NCI-H446 treated with DMSO at 0.1 percent for 48 hours (cell line): ENCODE measurements around the gene B3GALNT1.

Experiments used
- DNase-seq: peaks from one replicate; lab custom pipeline; 2025; lab: John Stamatoyannopoulos, UW

Gene B3GALNT1

GRCh38 chr3:161104561-161105551 is at the start of gene B3GALNT1:
Gene B3GALNT1, minus strand, starts transcription at chr3:161105349. Its CDS starts 18,595 bp downstream, at chr3:161086754.
- peak; percentile 44 for DNase-seq

- DNase-seq = no peak
Observed at GRCh38 chr3:161153480-161153879, 48.3 kb upstream of the B3GALNT1 start.

GRCh38 chr3:161150001-161150525 is 44.9 kb upstream of the B3GALNT1 start:
- no peak for DNase-seq

GRCh38 chr3:161149529-161149928 is 44.4 kb upstream of the B3GALNT1 start:
- DNase-seq = no peak

- no peak for DNase-seq
Observed at GRCh38 chr3:161148832-161149475, 43.8 kb upstream of the B3GALNT1 start.

GRCh38 chr3:161142486-161142885 is 37.3 kb upstream of the B3GALNT1 start:
- DNase-seq = no peak

GRCh38 chr3:161139686-161140085 is 34.5 kb upstream of the B3GALNT1 start:
- no peak for DNase-seq

- no peak for DNase-seq
Observed at GRCh38 chr3:161137260-161137659, 32.1 kb upstream of the B3GALNT1 start.

- DNase-seq = no peak
Observed at GRCh38 chr3:161132391-161132790, 27.2 kb upstream of the B3GALNT1 start.

- no peak for DNase-seq
Observed at GRCh38 chr3:161126495-161126894, 21.3 kb upstream of the B3GALNT1 start.

- DNase-seq = no peak
Observed at GRCh38 chr3:161117646-161118045, 12.5 kb upstream of the B3GALNT1 start.

- no peak for DNase-seq
Observed at GRCh38 chr3:161108840-161109239, 3.7 kb upstream of the B3GALNT1 start.

GRCh38 chr3:161107311-161107710 is 2.2 kb upstream of the B3GALNT1 start:
- DNase-seq = no peak

- no peak for DNase-seq
Observed at GRCh38 chr3:161103776-161104385, 1.3 kb downstream of the B3GALNT1 start.

- DNase-seq = no peak
Observed at GRCh38 chr3:161101609-161102008, 3.5 kb downstream of the B3GALNT1 start.

GRCh38 chr3:161100994-161101393 is 4.2 kb downstream of the B3GALNT1 start:
- DNase-seq = no peak

- DNase-seq = no peak
Observed at GRCh38 chr3:161096771-161097367, 8.3 kb downstream of the B3GALNT1 start.

GRCh38 chr3:161093895-161094294 is 11.3 kb downstream of the B3GALNT1 start:
- DNase-seq = no peak

- no peak for DNase-seq
Observed at GRCh38 chr3:161084277-161084676, 20.9 kb downstream of the B3GALNT1 start.

GRCh38 chr3:161083131-161083530 is 22.0 kb downstream of the B3GALNT1 start:
- no peak for DNase-seq

GRCh38 chr3:161082063-161082462 is 23.1 kb downstream of the B3GALNT1 start:
- DNase-seq = no peak

GRCh38 chr3:161081633-161082032 is 23.5 kb downstream of the B3GALNT1 start:
- no peak for DNase-seq
